ENCODE measurements around the gene ABHD16B.
"Not testable (repeated sequence)": the region's sequence is repeated elsewhere in the genome, so short reads cannot be mapped to it uniquely, and the experiment has no call there.

ABHD16B gene

GRCh38 chr20:63855363-63856097 lies 5.8 kb upstream of the ABHD16B start:
- no peak for DNase-seq (ENCODE audit: low read depth)

DNA sequence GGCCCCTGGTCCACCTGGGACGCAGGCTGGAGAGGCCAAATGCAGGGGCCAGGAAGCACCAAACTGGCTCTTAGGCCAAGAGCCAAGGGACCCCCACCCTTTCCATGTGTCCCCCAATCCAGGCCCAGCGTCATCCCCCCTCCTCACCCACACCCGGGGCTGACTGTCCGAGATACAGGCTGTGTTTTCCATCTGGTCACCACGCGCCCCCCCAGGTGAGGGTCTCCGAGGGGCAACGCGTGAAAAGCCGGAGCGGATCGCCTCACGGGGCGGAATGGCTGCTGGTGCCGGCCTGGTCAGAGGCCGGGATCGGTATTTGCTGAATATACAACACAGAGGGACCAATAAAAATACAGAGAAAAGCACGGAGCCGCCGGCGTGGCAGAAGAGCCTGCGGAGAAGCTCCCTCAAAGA lies 5.2 kb upstream of the ABHD16B start:
- DNase-seq (ENCODE audit: low read depth), result no peak

- DNase-seq (ENCODE audit: low read depth), result no peak
These were observed 3.4 kb upstream of the ABHD16B start for GRCh38 chr20:63857764-63858392.

- DNase-seq (ENCODE audit: low read depth), result no peak
These were observed 2.7 kb upstream of the ABHD16B start for GRCh38 chr20:63858393-63859165.

DNA sequence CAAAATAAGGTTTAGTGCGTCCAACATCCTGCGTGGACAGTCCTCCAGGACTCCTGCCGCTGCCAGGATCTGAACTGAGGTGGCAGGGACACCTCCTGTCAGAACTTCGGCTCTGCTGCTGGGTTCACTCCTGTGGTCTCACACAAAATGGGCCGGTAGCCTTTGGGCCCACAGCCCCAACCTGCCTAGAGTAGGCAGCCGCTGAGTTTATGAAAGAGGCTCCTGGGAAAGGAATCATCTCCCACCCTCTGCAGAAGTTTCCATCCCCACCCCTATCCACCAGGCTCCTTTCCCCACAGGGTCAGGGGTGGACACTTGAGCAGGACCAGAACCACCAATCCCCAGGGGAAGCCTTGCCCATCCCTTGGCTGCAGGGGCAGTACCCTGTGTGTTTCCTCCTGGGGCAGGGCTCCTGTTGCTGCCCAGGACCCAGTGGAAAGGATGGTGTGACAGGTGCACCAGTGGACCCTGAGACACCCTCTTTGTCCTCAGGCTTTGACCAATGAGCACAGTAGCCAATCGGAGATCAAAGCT lies 2.1 kb upstream of the ABHD16B start:
- no peak for DNase-seq (ENCODE audit: low read depth)

- no peak for DNase-seq (ENCODE audit: low read depth)
These were observed 810 bp upstream of the ABHD16B start for GRCh38 chr20:63860325-63861051.

- DNase-seq (ENCODE audit: low read depth), result no peak
These were observed 943 bp downstream of the ABHD16B start for GRCh38 chr20:63861981-63862901.

GRCh38 chr20:63863021-63863797 lies 1.9 kb downstream of the ABHD16B start:
- no peak for DNase-seq (ENCODE audit: low read depth)

GRCh38 chr20:63863798-63864544 lies 2.7 kb downstream of the ABHD16B start:
- DNase-seq (ENCODE audit: low read depth), result peak; percentile 76

DNA sequence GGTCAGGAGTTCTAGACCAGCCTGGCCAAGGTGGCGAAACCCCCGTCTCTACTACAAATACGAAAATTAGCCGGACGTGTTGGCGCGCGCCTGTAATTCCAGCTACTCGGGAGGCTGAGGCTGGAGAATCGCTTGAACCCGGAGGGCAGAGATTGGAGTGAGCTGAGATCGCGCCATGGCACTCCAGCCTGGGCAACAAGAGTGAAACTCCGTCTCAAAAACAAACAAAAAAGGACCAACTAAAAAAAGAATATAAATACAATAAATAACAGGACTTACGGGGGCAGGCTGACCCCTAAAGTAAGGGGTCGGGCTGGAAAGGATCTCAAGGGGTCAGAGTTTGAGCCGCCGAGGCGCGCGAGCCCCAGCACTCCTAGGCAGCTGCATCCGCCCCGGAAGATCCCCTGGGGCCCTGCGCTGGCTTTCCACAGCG lies 3.3 kb downstream of the ABHD16B start:
- no peak for DNase-seq (ENCODE audit: low read depth)

- peak; percentile 97 for DNase-seq (ENCODE audit: low read depth)
These were observed 3.8 kb downstream of the ABHD16B start, which contains the start of gene TPD52L2 for GRCh38 chr20:63864978-63865640. TSS of gene TPD52L2 (plus strand) at chr20:63865270. CDS start at chr20:63865366, 96 bp downstream.

GRCh38 chr20:63867042-63867441 lies 5.7 kb downstream of the ABHD16B start:
- DNase-seq (ENCODE audit: low read depth), result not testable (repeated sequence)

DNA sequence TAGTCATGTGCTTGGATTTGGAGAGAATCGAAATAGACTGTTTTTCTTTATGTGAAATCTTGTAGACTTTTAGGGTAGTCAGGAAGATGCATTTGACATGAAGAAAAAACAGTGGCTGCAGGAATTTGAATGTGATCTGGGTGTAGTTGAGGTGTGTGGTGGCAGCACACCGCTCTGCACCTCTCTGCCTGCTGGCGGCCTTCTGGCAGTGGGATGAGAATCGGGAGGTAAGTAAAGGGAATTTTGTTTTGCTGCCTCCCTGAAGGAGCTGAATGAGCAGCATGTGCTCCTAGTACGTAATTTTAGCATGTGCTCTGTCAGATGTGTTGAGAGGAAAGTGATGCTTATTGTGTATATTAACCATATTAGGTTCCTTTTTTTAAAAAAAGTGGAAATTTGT lies 7.0 kb downstream of the ABHD16B start:
- DNase-seq (ENCODE audit: low read depth), result no peak

DNA sequence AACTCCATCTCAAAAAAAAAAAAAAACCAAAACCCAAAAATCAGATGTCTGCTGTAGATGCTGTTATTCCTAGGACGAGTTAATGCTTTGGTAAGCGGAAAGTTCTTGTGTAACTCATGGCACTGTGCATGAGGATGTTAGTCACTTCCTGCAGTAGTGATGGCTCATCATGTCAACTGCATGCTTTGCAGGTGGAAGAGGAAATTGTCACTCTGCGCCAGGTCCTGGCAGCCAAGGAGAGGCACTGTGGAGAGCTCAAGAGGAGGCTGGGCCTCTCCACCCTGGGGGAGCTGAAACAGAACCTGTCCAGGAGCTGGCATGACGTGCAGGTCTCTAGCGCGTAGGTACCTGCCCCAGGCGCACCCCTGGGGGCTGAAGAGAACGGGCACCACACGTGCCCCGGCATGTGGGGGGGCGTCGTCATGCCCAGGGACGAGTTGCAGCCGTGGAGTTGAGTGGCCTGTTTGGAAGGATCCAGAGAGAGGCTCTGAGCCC lies 12.2 kb downstream of the ABHD16B start:
- DNase-seq (ENCODE audit: low read depth), result peak; percentile 22

GRCh38 chr20:63874241-63874640 lies 12.9 kb downstream of the ABHD16B start:
- not testable (repeated sequence) for DNase-seq (ENCODE audit: low read depth)

DNA sequence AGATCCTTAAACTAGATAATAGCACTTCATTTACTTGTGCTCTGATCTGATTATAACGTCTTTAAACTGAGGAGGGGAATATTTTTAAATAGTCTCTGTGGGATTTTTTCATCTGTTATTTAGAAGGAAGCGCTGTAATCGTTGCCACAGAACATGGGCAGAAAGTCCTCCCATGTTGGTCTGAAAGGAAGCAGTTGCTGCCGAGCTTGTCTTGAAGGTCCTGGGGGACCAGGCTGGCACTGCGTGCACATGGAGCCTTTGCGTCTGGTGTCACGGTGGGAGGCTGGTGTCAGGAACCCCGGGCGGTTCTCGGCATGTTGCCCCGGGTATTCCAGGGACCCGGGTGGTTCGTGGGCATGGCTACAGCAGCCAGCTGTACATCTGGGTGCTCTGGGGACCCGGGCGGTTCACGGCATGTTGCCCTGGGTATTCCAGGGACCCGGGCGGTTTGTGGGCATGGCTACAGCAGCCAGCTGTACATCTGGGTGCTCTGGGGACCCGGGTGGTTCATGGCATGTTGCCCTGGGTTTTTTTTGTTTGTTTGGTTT lies 15.3 kb downstream of the ABHD16B start:
- DNase-seq (ENCODE audit: low read depth), result no peak

DNA sequence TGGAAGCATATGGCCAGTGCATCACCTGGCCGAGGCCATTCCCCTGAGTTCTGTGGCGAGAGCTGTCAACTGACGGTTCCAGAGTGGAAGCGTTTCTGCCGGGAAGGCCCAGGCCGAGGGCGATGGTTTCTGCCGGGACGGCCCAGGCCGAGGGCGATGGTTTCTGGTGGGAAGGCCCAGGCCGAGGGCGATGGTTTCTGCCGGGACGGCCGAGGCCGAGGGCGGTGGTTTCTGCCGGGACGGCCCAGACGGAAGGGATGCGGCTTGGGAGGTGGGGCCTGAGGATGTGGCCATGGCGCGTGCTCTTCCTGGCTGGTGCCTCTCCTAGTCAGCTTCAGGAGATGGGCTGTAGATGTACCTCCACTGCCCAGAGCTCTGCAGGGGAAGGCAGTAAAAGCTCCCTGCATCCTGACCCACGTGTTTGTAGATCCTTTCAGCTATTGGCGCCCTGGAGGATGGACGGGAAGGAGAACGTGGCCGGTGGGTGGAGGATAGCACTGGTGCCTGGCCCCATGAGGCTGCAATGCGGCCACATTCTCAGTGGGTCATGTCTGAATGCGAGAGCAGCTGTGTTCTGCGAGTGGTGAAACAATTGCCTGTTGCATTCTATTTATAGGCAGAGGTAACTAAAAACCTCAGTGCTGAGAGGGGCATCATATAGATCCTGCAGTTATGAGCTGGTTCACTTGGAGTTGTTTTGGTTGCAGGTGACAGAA lies 16.6 kb downstream of the ABHD16B start:
- DNase-seq (ENCODE audit: low read depth), result no peak

Data from activated T-cell treated with anti-CD3 and anti-CD28 coated beads for 48 hours (primary cell).